WI38 (cell line): ENCODE data around the gene SLC9A1.
"Not testable (repeated sequence)": the region's sequence is repeated elsewhere in the genome, so short reads cannot be mapped to it uniquely, and the experiment has no call there.

ENCODE experiments used
- H3K4me3 ChIP-seq: 2 replicates; pipeline ENCODE4 v1.5.1; 2011; ENCODE audit warnings: low read depth, mild to moderate bottlenecking, control low read depth, low read length
- TF ChIP-seq, protein P1 (sequence below): IDR thresholded peaks from 2 replicates; pipeline ENCODE4 v1.5.1; 2012; ENCODE audit warnings: low read depth, mild to moderate bottlenecking, control low read depth, low read length

The SLC9A1 gene

DNA sequence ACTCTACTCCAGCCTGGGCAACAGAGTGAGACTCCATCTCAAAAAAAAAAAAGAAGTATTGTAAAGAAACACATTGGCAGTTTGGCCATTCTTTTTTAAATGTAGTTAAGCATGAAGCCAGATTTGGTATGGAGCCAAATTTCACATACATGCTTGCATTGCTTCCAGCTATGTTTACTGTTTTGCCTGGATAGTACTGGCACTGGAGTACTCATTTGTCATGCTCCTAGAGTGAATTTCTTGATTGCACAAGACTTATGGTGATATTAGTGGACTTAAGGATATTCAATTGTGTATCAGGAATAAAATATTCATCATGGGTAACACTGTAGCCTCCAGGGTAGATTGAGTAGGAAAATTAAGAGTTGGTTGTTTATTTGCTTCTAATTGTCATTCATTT is 24.5 kb upstream of the SLC9A1 start:
- H3K4me3 ChIP-seq, result no peak overlapping the region
- TF ChIP-seq, protein P1, sequence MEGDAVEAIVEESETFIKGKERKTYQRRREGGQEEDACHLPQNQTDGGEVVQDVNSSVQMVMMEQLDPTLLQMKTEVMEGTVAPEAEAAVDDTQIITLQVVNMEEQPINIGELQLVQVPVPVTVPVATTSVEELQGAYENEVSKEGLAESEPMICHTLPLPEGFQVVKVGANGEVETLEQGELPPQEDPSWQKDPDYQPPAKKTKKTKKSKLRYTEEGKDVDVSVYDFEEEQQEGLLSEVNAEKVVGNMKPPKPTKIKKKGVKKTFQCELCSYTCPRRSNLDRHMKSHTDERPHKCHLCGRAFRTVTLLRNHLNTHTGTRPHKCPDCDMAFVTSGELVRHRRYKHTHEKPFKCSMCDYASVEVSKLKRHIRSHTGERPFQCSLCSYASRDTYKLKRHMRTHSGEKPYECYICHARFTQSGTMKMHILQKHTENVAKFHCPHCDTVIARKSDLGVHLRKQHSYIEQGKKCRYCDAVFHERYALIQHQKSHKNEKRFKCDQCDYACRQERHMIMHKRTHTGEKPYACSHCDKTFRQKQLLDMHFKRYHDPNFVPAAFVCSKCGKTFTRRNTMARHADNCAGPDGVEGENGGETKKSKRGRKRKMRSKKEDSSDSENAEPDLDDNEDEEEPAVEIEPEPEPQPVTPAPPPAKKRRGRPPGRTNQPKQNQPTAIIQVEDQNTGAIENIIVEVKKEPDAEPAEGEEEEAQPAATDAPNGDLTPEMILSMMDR, result no peak

DNA sequence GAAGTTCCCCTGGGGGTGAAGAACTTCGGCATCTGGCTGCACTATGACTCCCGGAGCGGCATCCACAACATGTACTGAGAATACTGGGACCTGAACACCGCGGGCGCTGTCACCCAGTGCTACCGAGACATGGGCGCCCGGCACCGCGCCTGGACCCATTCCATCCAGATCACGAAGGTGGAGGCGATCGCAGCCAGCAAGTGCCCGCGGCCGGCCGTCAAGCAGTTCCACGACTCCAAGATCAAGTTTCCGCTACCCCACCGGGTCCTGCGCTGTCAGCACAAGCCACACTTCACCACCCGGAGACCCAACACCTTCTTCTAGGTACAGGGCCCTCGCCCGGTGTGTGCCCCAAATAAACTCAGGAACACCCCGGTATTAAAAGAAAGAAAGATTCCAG is 22.0 kb upstream of the SLC9A1 start:
- TF ChIP-seq, protein P1, result no peak
- H3K4me3 ChIP-seq, result no peak overlapping the region

- no peak overlapping the region for H3K4me3 ChIP-seq
- TF ChIP-seq, protein P1, result no peak
Observed at GRCh38 chr1:27176323-27176722, 21.4 kb upstream of the SLC9A1 start.

- H3K4me3 ChIP-seq, result not testable (repeated sequence)
Observed at GRCh38 chr1:27172992-27173391, 18.1 kb upstream of the SLC9A1 start.

- H3K4me3 ChIP-seq, result no peak overlapping the region
- TF ChIP-seq, protein P1, result no peak
Observed at GRCh38 chr1:27166929-27167328, 12.0 kb upstream of the SLC9A1 start.

DNA sequence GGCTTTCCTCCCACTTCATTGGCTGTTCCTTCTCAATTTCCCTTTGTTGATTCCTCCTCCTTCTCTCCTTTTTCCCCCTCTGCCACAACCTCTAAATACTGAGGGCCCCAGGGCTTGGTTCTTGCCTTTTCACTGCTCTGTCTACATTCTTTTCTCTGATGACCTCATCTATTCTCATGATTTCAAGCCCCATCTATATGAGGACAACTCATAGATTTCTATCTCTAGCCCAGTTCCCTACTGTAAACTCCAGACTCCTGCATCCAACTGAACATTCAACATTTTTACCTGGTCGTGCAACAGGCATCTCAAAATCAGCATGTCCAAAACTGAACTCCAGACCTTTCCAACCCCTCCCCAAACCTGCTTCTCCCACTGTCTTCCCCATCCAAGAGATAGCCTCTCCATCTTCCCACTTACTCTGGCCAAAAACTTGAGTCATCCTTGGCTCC is 11.5 kb upstream of the SLC9A1 start:
- TF ChIP-seq, protein P1, result no peak
- no peak overlapping the region for H3K4me3 ChIP-seq

- TF ChIP-seq, protein P1, result no peak
Observed at GRCh38 chr1:27163093-27163492, 8.2 kb upstream of the SLC9A1 start.

GRCh38 chr1:27162090-27162489 is 7.2 kb upstream of the SLC9A1 start:
- TF ChIP-seq, protein P1, result no peak
- H3K4me3 ChIP-seq, result no peak overlapping the region

More at GRCh38 chr1:27163093-27163492, 8.2 kb upstream of the SLC9A1 start:
- no peak overlapping the region for H3K4me3 ChIP-seq
